Esophagus (tissue), 2 donors: ENCODE measurements around the gene NBEAL1. TPM values are rescaled to one million over a fixed set of nuclear protein-coding genes. Genes with fewer than 3 reads are reported as not detected.
"Not testable (repeated sequence)": the region's sequence is repeated elsewhere in the genome, so short reads cannot be mapped to it uniquely, and the experiment has no call there.

Experiments used
- H3K27ac ChIP-seq, 2 donors: one replicate each; pipeline ENCODE4 v1.5.1; 2013; ENCODE audit warnings: low read depth in 2 of 2, mild to moderate bottlenecking in 2 of 2, inconsistent platforms in 1 of 2, low read length in 1 of 2, moderate library complexity in 1 of 2
- H3K27me3 ChIP-seq, 2 donors: one replicate each; pipeline ENCODE4 v1.6.1; 2013; ENCODE audit warnings: low read length in 2 of 2, control low read depth in 1 of 2, mild to moderate bottlenecking in 1 of 2; ENCODE audit not compliant: insufficient read depth in 2 of 2, control insufficient read depth in 1 of 2
- H3K36me3 ChIP-seq, 2 donors: one replicate each; pipeline ENCODE4 v1.6.1; 2013; ENCODE audit warnings: low read length in 1 of 2; ENCODE audit not compliant: control insufficient read depth in 2 of 2, insufficient read depth in 2 of 2
- H3K4me1 ChIP-seq, 2 donors: one replicate each; pipeline ENCODE4 v1.6.1; 2013; ENCODE audit warnings: low read length in 1 of 2; ENCODE audit not compliant: control insufficient read depth in 2 of 2, insufficient read depth in 2 of 2
- H3K4me3 ChIP-seq, 2 donors: one replicate each; pipeline ENCODE4 v1.5.1; 2013; ENCODE audit warnings: low read length in 2 of 2, mild to moderate bottlenecking in 2 of 2, low read depth in 1 of 2, moderate library complexity in 1 of 2
- H3K9me3 ChIP-seq, 2 donors: one replicate each; pipeline ENCODE4 v1.6.1; 2013; ENCODE audit warnings: mild to moderate bottlenecking in 2 of 2, low read depth in 1 of 2, low read length in 1 of 2, moderate library complexity in 1 of 2; ENCODE audit not compliant: control insufficient read depth in 2 of 2, insufficient read depth in 1 of 2
- WGBS, 2 donors: extraction: QIAGEN DNeasy Blood & Tissue Kit; methylation state at CpG; one replicate each; pipeline ENCODE4 v1.1.7; 2013; 5-methylcytosine and 5-hydroxymethylcytosine counted together
- polyA plus RNA-seq, 2 donors: library from polyadenylated mRNA; stranded (reverse); fragments of 200-250 nt; gene quantifications; one replicate each; pipeline ENCODE4 v1.2.3, GENCODE V29; 2013
- donor health status: healthy with polysubstance abuse.
- donor health status: Bipolar disorder and iron deficiency.

The NBEAL1 gene
- polyA plus RNA-seq, 2 donors, result 3.7 to 5.7 TPM

DNA sequence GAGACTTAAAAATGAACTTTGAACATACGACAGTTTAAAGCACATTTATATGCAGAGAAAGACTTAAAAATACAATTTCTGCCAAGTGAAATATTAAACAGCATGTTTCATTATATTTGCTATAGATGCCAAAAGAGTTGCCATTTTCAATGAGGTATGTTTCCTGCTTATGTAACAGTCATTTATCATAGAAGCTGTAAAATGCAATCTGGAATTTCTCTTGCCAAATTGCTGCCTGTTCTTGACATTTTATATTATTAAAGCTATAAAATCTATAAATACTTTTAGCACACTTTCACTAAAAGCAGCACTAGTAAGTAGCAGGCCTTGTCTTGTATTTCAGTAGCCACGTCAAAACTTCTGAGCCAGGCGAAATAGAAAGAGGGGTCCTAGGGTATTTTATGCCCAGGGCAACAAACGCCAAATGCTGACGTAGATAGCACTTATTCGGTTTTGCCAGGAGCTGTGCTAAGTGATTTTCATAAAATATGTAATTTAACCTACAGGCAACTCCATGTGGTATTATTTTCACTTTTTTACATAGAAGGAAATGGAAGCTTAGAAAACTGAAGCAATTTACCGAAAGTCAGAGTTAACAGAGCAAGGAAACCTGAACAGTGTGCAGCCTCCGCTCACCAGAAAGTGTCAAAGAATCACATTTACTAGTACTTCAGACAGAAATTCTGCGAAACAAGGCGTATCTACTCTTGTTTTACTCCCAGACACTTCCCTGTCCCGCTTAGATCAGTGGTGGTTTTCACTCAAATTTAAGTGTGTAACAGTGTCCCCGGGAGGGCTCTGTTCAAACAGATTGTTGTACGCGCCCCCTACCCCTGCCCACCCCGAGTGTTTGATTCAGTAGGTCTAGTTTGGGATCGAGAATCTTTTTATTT lies 222.9 kb downstream of the NBEAL1 start:
- no peaks in the 10 kb centered on the region for H3K9me3 ChIP-seq
- H3K27ac ChIP-seq, result peak overlapping the region in 1 of 2 donors; percentile 34
- peaks cover 0 to 2% of the 10 kb centered on the region in 2 donors for H3K4me1 ChIP-seq
- H3K27me3 ChIP-seq, result no peaks in the 10 kb centered on the region
- H3K36me3 ChIP-seq, result no peaks in the 10 kb centered on the region
- H3K4me3 ChIP-seq, result peak overlapping the region in 1 of 2 donors; percentile 81
- 88 to 91% methylated on average over 16 of the region's 16 CpGs for WGBS, 2 donors

DNA sequence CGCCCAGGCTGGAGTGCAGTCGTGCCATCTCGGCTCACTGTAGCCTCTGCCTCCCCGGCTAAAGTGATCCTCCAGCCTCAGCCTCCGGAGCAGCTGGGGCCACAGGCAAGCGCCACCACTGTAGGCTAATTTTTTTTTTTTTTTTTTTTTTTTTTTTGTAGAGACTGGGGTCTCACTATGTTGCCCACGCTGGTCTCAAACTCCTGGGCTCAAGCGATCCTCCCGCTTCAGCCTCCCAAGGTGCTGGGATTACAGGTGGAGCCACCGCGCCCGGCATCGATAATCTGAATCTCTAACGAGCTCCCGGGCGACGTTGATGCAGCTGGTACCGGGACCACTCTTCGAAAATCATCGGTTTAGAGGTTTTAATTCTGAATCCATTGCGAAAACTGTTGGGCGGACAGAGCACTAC lies 223.6 kb downstream of the NBEAL1 start:
- Histone ChIP-seq H3K4me3 (peak overlapping the region; percentile 69 to 81), H3K27me3 (no peaks in the 10 kb centered on the region), H3K9me3 (no peaks in the 10 kb centered on the region), H3K27ac (peak overlapping the region; percentile 66 to 94), H3K36me3 (no peaks in the 10 kb centered on the region), H3K4me1 (peaks cover 0 to 2% of the 10 kb centered on the region in 2 donors)
- 21 to 24% methylated on average over 22 of the region's 22 CpGs for WGBS, 2 donors

DNA sequence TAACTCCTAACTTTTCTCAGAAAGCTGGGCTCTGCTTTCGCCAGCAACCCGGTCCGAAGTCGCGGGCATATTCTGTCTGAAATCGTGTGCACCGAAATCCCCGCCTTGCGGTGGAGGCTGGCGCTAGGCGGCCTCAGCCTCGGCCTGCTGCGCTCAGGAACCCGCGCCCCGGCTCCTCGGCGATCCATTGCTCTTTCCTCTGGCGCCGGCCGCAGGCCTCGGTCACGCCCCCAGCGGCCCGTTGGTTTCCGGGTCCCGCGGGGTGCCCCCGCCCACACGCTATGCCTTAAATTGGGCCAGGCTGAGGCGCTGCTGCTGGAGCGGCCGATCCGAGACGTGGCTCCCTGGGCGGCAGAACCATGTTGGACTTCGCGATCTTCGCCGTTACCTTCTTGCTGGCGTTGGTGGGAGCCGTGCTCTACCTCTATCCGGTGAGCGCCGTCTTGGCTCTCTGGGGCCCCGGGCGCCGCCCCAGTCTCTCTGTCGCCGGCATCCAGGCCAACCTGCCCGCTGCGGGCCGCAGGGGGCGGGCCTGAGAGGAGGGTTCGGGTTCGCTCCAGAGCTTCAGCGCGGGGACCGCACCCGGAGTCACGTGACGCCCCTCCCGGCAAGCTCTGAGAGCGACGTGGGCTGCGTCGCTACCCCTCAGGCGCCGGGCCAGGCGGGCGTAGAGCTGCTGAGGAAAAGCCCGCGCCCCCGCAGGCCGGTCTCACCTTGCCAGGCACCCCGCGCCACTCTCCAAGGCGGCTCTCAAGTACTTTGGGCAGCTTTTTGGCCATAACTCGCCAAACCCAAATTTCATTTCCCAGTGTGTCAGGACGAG lies 224.2 kb downstream of the NBEAL1 start, which contains the start of gene CYP20A1:
CYP20A1 (plus strand) TSS at position 315 of the 823 bp plus-strand sequence; CDS start at position 360, 45 bp downstream.
- 0 to 1% methylated on average over 73 to 80 of the region's 80 CpGs for WGBS, 2 donors
- H3K36me3 ChIP-seq, result no peaks in the 10 kb centered on the region

DNA sequence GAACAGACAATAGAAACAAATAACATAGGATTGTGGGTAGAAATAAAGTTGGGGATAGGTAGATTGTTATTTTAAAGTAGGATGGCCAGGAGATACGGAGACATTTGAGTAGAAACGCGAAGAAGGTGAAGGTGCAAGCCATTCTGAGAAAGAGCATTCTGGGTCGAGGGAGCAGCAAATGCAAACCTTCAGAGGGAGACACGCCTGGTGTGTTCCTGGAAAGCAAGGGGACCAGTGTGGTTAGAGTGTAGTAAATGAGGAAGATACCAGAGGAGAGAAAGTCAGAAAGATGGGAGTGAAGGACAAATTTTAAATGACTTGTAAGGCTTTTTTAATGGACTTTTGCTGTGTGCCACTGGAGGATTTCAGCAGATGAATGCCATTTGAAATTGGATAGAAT lies 225.8 kb downstream of the NBEAL1 start:
- Histone ChIP-seq H3K36me3 (no peaks in the 10 kb centered on the region), H3K4me3 (peak overlapping the region in 1 of 2 donors; percentile 81)
- WGBS, 2 donors, result 86 to 87% methylated on average over 5 of the region's 5 CpGs

More for the DNA sequence above, 224.2 kb downstream of the NBEAL1 start, which contains the start of gene CYP20A1:
- H3K4me1 ChIP-seq, result peaks cover 0 to 2% of the 10 kb centered on the region in 2 donors
- H3K27me3 ChIP-seq, result no peaks in the 10 kb centered on the region
- peak within 1 kb of the TSS; percentile 94 for H3K27ac ChIP-seq
- no peaks in the 10 kb centered on the region for H3K9me3 ChIP-seq
- peak within 1 kb of the TSS; percentile 69 to 81 for H3K4me3 ChIP-seq

DNA sequence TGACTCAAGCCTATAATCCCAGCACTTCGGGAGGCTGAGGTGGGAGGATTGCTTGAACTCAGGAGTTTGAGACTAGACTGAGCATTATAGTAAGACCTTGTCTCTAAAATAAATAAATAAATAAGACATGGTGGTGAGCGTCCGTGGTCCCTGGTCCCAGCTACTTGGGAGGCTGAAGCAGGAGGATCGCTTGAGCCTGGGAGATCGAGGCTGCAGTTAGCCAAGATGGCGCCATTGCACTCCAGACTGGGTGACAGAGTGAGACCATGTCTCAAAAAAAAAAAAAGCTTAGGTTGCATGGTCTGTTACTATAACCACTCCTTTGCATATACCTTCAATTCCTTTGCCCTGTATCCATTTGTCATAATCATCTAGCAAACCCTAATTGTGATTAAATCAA lies 227.8 kb downstream of the NBEAL1 start:
- Histone ChIP-seq H3K4me3 (no peak overlapping the region), H3K27ac (no peak overlapping the region), H3K4me1 (peaks cover 0 to 2% of the 10 kb centered on the region in 2 donors), H3K36me3 (no peaks in the 10 kb centered on the region), H3K27me3 (no peaks in the 10 kb centered on the region), H3K9me3 (no peaks in the 10 kb centered on the region)
- 97% methylated on average over 6 of the region's 6 CpGs for WGBS, 2 donors

More for the DNA sequence above, 225.8 kb downstream of the NBEAL1 start:
- no peaks in the 10 kb centered on the region for H3K27me3 ChIP-seq
- no peak overlapping the region for H3K27ac ChIP-seq
- H3K4me1 ChIP-seq, result peaks cover 0 to 2% of the 10 kb centered on the region in 2 donors
- no peaks in the 10 kb centered on the region for H3K9me3 ChIP-seq

DNA sequence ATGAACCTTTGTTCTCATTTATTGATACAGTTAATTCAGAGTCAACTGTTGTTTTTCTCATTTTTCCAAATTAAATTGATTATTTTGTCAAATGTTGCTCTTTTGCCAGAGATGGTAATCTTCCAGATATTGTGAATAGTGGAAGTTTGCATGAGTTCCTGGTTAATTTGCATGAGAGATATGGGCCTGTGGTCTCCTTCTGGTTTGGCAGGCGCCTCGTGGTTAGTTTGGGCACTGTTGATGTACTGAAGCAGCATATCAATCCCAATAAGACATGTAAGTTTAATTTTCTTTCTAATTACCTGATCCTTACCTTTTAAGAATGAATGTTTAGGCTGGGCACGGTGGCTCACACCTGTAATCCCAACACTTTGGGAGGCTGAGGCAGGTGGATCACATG lies 232.0 kb downstream of the NBEAL1 start:
- no peak overlapping the region for H3K4me3 ChIP-seq
- H3K27ac ChIP-seq, result no peak overlapping the region
- 94 to 95% methylated on average over 3 of the region's 3 CpGs for WGBS, 2 donors
- no peaks in the 10 kb centered on the region for H3K36me3 ChIP-seq
- H3K27me3 ChIP-seq, result no peaks in the 10 kb centered on the region
- no peaks in the 10 kb centered on the region for H3K9me3 ChIP-seq
- H3K4me1 ChIP-seq, result no peaks in the 10 kb centered on the region

DNA sequence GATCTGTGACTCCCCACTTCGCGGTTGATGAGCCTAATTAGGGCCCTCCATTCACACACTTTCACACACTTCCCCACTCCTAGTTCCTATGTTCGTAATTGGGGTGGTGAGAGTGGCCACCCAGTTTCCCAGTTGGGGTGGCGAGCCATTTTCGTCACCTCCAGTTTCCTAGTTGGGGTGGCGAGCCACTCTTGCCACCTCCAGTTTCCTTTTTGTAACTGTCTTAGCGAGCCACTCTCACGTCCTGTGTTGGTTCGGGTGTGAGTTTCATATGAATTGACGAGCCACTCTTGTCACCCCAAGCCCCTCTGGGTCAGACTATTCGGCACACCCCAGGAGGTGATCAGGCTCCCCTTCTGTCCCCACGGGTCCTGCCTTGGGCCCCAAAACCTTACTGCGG lies 238.1 kb downstream of the NBEAL1 start:
- Histone ChIP-seq H3K36me3 (peaks cover 8 to 12% of the 10 kb centered on the region in 2 donors), H3K9me3 (no peaks in the 10 kb centered on the region)
- WGBS, 2 donors, result 95% methylated on average over 13 of the region's 13 CpGs

DNA sequence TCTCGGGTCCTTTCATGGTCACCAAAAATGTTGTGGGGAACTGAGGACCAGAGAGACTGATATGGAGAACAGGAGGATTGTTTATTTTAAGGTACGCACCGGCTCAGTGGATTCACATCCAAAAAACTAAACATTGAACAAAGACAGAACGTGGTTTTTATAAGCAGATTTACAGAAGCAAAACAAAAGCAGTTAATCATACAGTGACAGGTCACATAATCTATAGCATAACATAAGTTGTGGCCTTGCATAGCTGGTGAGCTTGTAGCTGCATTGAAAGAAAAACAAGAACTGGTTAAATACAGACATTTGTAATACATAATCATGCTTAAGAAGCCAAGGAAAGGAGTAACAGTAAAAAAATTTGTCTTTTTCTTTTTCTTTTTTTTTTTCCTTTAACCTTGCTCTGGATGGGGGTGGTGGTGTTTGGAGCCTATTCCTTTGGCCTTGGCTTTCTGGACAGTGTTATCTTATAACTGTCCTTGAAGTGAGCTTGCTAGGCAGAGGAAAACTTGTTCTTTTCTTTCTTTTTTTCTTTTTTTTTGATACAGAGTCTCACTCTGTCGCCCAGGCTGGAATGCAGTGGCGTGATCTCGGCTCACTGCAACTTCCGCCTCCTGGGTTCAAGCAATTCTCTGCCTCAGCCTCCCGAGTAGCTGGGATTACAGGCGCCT lies 238.9 kb downstream of the NBEAL1 start:
- 78 to 79% methylated on average over 10 of the region's 10 CpGs for WGBS, 2 donors
- H3K27ac ChIP-seq, H3K4me1 ChIP-seq, H3K9me3 ChIP-seq, H3K27me3 ChIP-seq, H3K4me3 ChIP-seq: not testable (repeated sequence)
- peaks cover 9 to 12% of the 10 kb centered on the region in 2 donors for H3K36me3 ChIP-seq

More for the DNA sequence above, 238.1 kb downstream of the NBEAL1 start:
- Histone ChIP-seq H3K4me1 (no peaks in the 10 kb centered on the region), H3K27ac (no peak overlapping the region), H3K4me3 (no peak overlapping the region), H3K27me3 (no peaks in the 10 kb centered on the region)
